Vagina (tissue), 2 donors: ENCODE data around the gene TNKS1BP1.

Experiments
- POLR2A ChIP-seq, 2 donors: fragments of 450-650 bp; IDR thresholded peaks; one replicate each; pipeline ENCODE4 v1.6.1; 2017; ENCODE audit warnings: antibody characterized with exemption in 2 of 2, mild to moderate bottlenecking in 2 of 2, moderate library complexity in 2 of 2
- POLR2AphosphoS5 ChIP-seq, 2 donors: sonication (generic); formaldehyde crosslinking; IDR thresholded peaks; one replicate each; pipeline ENCODE4 v1.9.0; 2017; ENCODE audit warnings: antibody characterized with exemption in 2 of 2, mild to moderate bottlenecking in 2 of 2, low read depth in 1 of 2; ENCODE audit not compliant: insufficient read depth in 1 of 2
- TF ChIP-seq, protein P1 (sequence below), 3 experiments: fragments of 450-650 bp in 2 of 3; fragments of 200-600 bp in 1 of 3; sonication (generic) in 1 of 3; IDR thresholded peaks; one replicate each; pipeline ENCODE4 v1.5.1; 2017 to 2019; ENCODE audit warnings: antibody characterized with exemption in 3 of 3, mild to moderate bottlenecking in 2 of 3, moderate library complexity in 2 of 3

DNA sequence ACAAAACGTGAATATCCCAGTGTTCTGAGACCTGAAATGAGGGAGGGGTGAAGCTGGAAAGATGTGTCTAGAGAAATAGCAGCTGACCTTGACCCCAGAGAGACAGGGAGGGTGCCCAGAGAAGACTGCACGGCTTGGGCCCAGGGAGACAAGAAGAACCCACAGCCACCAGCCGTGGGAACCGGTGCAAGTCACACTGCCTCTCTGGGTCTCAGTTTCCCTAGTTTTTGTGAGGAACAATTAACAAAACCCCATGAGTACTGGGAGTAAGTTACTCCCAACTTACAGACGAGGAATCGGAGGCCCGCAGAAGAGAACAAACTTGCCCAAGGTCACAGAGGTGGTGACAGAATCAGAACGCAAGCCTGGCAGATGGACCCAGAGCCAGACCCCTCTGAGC, 19.2 kb downstream of the TNKS1BP1 start:
- TF ChIP-seq, protein P1, sequence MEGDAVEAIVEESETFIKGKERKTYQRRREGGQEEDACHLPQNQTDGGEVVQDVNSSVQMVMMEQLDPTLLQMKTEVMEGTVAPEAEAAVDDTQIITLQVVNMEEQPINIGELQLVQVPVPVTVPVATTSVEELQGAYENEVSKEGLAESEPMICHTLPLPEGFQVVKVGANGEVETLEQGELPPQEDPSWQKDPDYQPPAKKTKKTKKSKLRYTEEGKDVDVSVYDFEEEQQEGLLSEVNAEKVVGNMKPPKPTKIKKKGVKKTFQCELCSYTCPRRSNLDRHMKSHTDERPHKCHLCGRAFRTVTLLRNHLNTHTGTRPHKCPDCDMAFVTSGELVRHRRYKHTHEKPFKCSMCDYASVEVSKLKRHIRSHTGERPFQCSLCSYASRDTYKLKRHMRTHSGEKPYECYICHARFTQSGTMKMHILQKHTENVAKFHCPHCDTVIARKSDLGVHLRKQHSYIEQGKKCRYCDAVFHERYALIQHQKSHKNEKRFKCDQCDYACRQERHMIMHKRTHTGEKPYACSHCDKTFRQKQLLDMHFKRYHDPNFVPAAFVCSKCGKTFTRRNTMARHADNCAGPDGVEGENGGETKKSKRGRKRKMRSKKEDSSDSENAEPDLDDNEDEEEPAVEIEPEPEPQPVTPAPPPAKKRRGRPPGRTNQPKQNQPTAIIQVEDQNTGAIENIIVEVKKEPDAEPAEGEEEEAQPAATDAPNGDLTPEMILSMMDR (IDR thresholded peaks at IDR 0.05) = no peak
- no peak for TF ChIP-seq POLR2A (IDR thresholded peaks at IDR 0.05)
- TF ChIP-seq POLR2AphosphoS5 (IDR thresholded peaks at IDR 0.05; ENCODE audit: insufficient read depth in 1 of 2, low read depth in 1 of 2) = no peak
